GM19035 (cell line): ENCODE data around the gene SAPCD2.

Experiments
- ATAC-seq: cut with Tn5 transposase; IDR thresholded peaks from one replicate; pipeline ENCODE4 v1.9.1; 2021; ENCODE audit not compliant: unreplicated experiment

SAPCD2 gene

DNA sequence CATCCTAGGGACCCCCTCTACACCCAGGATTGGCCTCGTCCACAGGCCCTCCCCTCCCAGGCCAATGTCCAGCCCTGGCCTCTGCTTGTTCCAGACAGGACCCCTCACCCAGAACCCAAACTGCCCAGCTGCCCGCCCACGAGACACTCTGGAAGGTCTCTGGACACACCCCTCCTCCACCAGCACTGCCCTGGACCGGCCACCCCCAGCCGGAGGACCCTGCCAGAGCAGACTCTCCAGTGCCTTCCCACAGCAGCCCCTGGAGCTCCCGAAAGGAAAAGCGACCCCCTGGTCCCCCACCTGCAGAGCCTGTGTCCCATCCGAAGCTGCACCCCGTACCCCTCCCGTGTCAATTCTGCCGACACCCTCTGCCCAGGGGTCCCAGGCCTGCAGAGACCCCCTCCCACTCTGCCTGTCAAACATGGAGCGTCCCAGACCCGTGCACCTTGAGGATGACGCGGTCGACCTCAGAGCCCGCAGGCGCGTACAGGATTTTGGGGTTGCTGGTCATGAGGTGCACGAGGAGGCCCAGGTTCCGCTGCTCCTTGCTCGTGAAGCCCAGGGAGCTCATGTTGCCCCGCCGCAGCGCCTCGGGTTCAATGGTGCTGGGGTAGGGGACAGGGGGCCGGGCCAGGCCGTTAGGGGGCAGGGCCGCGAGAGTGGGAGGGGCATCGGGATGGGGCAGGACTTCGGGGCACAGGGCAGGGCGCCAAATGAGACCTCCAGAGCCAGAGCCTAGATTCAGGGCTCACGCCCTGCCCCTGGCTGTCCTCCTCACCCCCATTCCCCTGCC is 50.3 kb downstream of the SAPCD2 start:
- ATAC-seq = no peak

GRCh38 chr9:137018761-137019559 is 51.4 kb downstream of the SAPCD2 start:
- ATAC-seq = no peak

DNA sequence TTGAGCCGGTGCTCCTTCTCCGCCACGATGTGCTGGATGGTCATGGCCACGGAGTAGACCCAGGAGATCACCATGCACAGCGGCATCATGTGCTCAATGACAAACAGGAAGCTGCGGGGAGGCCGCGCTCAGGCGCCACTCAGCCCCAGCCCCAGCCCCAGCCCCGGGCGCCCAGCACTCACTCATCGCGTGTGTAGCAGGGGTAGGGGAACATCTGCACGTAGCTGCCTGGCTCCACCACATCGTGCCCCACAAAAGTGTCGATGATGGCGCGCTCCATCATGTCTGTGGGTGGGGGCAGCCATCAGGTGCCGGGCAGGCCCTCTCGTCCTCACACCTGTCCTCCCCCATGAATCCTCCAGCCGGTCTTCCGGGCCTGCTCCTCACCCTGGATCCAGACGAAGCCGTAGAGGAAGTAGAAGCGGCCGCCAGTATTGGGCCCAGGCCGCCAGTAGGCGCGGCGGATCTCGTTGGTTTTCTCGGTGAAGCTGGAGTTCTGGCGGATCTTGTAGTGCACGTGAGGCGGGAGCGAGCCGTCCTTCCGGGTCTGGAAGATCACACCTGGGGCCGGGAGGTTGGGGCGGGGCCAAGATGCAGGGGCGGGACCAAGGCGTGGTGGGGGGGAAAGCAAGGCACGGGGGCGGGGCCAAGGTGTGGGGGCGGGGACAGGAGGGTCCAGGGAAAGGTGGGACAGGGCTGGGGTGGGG is 52.4 kb downstream of the SAPCD2 start:
- no peak for ATAC-seq

DNA sequence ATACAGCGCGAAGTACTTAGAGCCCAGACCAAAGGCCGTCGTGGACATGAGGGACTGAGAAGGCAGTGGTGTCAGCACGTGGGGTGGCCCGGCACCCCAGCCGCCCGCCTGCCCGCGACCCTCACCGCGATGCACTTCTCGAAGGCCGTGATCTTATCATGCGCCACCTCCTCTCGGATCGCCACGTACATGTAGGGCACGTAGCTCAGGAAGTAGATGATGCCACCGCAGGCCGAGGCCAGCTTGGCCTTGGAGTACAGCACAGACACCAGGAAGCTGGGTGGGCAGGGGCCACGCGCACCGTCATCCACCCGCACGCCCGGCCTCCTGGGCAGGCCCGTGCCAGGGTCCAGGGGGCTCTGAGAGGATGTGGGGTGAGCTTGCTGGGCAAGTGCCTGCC is 53.3 kb downstream of the SAPCD2 start:
- no peak for ATAC-seq

DNA sequence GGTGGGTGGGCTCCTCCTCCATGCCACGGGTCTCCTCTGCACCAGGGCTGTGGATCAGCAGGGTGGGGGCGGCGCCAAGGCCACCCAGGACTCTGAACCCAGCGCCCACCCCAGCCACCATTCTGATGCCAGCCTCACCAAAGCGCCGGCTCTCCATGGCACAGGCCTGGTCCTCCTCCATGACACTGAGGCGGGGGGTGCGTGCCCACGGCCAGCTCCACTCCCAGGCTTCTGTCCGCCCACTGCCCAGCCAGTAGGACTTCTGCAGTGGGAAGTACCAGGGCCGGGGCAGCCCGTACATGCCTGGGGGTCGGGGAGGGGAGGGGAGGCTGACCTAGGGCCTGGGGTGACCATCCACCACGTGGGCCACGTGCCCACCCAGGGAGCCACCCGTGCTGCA is 53.9 kb downstream of the SAPCD2 start:
- ATAC-seq = no peak

GRCh38 chr9:137015976-137016375 is 54.4 kb downstream of the SAPCD2 start:
- no peak for ATAC-seq

GRCh38 chr9:137015540-137015930 is 54.8 kb downstream of the SAPCD2 start:
- ATAC-seq = no peak

DNA sequence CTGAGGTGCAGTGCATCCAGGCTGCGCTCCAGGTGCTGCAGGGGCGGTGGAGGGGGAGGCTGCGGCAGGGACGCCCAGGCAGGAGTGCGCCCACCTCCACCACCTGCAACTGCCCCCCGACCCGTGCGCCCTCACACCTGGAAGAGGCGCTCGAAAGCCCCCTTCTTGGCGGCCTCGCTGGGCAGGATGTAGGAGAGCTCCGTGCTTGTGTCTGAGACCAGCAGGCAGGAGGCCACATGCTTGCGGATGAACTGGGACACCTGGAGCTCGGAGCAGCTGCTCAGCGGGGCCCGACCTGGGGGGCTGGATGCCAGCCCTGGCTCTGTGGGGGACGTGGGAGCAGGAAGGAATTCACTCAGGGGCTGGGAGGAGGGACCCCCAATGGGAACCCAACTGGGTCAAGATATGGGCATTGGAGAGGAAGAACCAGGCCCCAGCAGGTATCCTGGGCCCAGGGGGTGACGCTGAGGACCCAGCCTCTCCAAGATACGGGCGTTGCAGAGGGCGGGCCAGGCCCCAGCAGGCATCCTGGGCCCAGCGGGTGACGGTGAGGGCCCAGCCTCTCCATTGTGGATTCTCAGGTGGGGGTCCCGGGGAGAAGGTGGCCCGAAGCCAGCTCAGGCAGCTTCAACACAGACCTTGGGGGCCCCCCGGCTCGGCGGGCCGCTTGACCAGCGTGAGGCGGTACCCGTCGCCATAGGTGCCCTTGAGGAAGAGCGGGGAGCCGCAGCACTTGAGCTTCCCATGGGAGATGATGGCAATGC is 55.4 kb downstream of the SAPCD2 start:
- ATAC-seq = no peak

GRCh38 chr9:137014166-137014565 is 56.2 kb downstream of the SAPCD2 start:
- no peak for ATAC-seq

GRCh38 chr9:137013571-137013940 is 56.8 kb downstream of the SAPCD2 start:
- ATAC-seq = no peak

DNA sequence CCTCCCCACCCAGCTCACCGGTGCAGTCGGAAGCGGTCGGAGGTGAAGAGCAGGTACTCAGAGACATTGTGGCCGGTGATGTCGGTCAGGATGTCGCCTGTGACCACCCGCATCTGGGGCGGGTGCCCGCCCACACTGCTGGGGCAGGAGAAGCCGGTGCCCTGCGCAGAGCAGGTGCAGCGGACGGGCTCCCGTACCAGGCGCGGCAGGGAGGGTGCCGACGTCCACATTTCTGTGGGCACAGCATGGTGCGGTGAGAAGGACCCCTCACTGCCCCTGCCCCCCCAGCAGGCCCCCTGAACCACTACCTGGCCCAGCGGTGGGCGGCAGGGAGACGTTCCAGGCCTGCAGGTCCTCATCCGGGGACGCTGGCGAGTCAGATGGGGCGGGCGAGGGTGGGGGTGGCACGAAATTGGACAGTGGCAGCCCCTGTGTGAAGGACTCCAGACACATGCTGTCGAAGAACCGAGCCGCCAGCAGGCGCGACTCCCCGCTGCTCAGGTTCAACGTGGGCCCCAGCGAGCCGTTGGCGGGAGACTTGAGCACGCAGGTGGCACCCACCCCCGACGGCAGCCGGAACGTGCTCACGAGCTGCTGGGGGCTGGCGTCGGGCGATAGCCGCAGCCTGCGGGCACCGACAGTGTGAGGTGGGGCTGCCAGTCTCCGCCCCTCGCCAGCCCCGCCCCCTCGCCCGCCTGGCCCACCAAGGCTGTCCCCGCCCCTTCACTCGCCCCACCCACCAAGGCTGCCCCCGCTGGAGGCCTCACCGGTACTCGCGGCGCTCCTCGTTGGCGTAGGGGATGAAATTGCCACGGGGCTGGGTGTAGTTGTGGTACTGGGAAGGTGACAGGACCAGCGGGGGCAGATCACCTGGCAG is 57.4 kb downstream of the SAPCD2 start:
- no peak for ATAC-seq
